ENCODE data around the gene MON1A.
"Not testable (repeated sequence)": the region's sequence is repeated elsewhere in the genome, so short reads cannot be mapped to it uniquely, and the experiment has no call there.

The MON1A gene

GRCh38 chr3:49929291-49930167 is at the start of gene MON1A:
TSS of gene MON1A (minus strand) at chr3:49929811. CDS start at chr3:49913346, 16,465 bp downstream.
- peak; percentile 77 for DNase-seq

GRCh38 chr3:49976942-49977341 is 47.3 kb upstream of the MON1A start:
- no peak for DNase-seq

- DNase-seq, result no peak
Observed at GRCh38 chr3:49972656-49973055, 43.0 kb upstream of the MON1A start.

GRCh38 chr3:49968346-49968745 is 38.7 kb upstream of the MON1A start:
- DNase-seq, result no peak

GRCh38 chr3:49967291-49967690 is 37.7 kb upstream of the MON1A start:
- no peak for DNase-seq

- DNase-seq, result no peak
Observed at GRCh38 chr3:49966233-49966942, 36.8 kb upstream of the MON1A start.

- no peak for DNase-seq
Observed at GRCh38 chr3:49955636-49956035, 26.0 kb upstream of the MON1A start.

GRCh38 chr3:49952924-49953323 is 23.3 kb upstream of the MON1A start:
- no peak for DNase-seq

GRCh38 chr3:49942651-49943050 is 13.0 kb upstream of the MON1A start:
- peak; percentile 43 for DNase-seq

GRCh38 chr3:49940667-49941249 is 11.1 kb upstream of the MON1A start:
- no peak for DNase-seq

- DNase-seq, result peak; percentile 98
Observed at GRCh38 chr3:49939858-49940666, 10.5 kb upstream of the MON1A start, which contains the start of gene RBM6. TSS of gene RBM6 (plus strand) at chr3:49940150. CDS start at chr3:49962642, 22,492 bp downstream.

- peak; percentile 53 for DNase-seq
Observed at GRCh38 chr3:49937090-49937489, 7.5 kb upstream of the MON1A start.

- not testable (repeated sequence) for DNase-seq
Observed at GRCh38 chr3:49932281-49932680, 2.7 kb upstream of the MON1A start.

- DNase-seq, result peak; percentile 27
Observed at GRCh38 chr3:49930922-49931321, 1.3 kb upstream of the MON1A start.

GRCh38 chr3:49930168-49930690 is 618 bp upstream of the MON1A start:
- no peak for DNase-seq

- no peak for DNase-seq
Observed at GRCh38 chr3:49928481-49929017, 1.1 kb downstream of the MON1A start.

GRCh38 chr3:49927798-49928197 is 1.8 kb downstream of the MON1A start:
- no peak for DNase-seq

- no peak for DNase-seq
Observed at GRCh38 chr3:49926117-49926728, 3.4 kb downstream of the MON1A start.

- no peak for DNase-seq
Observed at GRCh38 chr3:49925485-49925884, 4.1 kb downstream of the MON1A start.

GRCh38 chr3:49924683-49925082 is 4.9 kb downstream of the MON1A start:
- DNase-seq, result no peak

- DNase-seq, result peak; percentile 87
Observed at GRCh38 chr3:49917806-49918590, 11.6 kb downstream of the MON1A start.

All from MV-4-11 (cell line).